ENCODE results near the gene TSHZ2.
"Not testable (repeated sequence)": the region's sequence is repeated elsewhere in the genome, so short reads cannot be mapped to it uniquely, and the experiment has no call there.

The TSHZ2 gene

DNA sequence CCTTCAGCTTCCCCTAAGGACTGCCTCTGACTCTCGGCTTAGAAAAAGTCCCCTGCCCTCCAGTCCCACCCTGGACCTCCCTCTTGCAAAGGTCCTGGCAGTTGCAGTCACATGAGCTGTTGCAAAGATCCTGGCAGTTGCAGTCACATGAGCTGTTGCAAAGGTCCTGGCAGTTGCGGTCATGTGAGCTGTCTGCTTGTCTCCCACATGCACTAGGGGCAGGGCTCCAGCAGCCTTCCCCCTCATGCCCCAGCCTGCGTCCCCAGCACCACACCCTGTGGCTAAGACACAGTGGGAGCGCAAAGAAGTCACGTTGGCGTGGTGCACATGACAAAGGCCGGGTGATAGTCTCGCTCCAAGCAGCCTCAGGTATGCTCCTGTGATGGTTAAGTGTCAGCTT lies 538.5 kb downstream of the TSHZ2 start:
- DNase-seq (ENCODE audit: low read depth), result no peak

DNA sequence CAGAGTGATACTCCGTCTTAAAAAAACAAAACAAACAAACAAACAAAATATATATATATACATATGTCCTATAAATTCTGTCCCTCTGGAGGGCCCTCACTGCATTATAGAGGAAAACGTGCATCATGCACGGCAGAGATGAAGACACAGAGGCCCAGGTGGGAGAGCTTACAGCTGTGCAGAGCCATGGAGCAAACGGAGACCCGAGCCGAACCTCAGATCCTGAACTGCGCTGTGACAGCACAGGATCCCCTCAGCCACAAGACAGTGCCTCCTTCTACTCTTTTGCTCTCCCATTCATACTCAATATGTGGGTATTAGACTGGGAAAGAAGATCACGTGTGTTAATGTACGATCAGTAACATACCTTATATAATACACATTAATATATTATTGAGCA lies 539.9 kb downstream of the TSHZ2 start:
- no peak for DNase-seq (ENCODE audit: low read depth)

DNA sequence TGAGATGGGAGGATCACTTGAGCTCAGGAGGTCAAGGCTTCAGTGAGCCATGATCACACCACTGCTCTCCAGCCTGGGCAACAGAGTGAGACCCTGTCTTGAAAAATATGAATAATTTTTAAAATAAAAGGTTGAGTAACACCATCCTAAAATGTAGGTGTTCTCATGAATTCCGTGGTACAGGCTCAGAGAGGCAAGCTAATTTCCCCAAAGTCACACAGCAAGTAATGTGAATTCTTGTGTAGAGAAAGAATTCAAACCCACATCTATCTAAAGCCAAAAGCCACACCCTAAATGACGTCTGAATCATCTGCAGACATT lies 541.0 kb downstream of the TSHZ2 start:
- no peak for DNase-seq (ENCODE audit: low read depth)

DNA sequence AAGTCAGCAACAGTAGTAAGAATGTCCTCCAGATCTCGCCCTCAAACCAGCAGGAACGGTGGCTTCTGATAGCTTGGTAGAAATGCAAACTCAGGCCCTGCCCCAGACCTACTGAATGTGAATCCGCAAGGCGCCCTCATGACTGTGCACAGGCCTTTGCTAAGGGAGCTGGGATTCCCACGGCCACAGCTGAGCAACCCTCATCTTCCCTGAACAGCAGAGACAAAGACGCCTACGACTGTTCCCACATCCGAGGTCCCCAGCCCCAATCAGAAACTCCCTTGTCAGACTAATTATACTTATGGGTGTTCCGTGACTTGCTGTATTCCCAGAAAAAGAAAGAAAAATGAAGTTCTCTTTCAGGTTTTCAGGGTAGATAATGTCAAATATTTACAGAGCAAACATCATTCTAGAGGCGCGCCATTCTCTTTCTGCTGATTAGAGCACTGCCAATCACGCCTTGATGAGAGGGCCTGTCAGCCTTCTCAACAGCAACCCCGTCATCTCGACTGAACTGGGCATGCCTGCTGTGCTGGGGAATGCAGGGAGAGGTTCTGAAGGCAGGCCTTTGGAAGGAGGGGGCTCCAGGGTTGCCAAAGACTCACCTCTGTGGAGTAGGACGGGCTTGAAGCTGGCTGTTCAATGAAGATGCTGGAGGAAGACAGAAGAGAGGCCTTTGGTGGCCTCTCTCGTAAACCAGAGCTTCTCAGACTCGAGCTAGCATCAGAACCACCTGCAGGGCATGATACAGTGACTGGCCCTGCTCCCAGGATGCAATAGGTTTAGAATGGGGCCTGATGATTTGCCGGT lies 541.5 kb downstream of the TSHZ2 start:
- DNase-seq (ENCODE audit: low read depth), result no peak

DNA sequence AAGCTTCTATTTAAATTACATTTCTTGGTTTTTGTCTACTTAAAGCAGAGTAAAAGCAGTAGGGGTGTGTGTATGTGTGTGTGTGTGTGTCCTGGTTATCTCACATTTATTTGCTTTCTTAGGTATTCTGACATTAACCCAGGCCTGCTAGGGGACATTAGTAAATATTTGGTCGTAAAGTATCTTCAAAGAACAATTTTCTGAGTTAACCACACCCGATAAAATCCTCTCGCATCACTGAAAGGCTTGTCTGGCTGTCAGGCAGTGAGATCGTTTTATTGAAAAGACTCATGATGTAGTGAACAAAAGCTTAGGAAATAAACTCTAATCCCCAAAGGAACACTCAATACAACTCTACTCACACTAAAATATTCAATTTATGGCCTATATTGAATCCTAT lies 543.6 kb downstream of the TSHZ2 start:
- DNase-seq (ENCODE audit: low read depth), result no peak

DNA sequence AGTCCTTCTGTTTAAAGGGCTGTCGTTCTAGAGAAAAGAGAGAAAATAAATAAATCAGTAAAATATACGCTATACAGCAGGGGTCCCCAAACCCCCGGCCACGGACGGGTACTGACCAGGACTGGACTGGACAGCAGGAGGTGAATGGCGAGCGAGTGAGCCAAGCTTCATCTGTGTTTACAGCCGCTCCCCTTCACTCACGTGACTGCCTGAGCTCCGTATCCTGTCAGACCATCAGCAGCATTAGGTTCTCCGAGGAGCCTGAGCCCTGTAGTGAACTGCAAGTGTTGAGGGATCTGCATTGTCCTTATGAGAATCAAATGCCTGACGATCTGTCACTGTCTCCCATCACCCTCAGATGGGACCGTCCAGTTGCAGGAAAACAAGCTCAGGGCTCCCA lies 545.0 kb downstream of the TSHZ2 start:
- no peak for DNase-seq (ENCODE audit: low read depth)

DNA sequence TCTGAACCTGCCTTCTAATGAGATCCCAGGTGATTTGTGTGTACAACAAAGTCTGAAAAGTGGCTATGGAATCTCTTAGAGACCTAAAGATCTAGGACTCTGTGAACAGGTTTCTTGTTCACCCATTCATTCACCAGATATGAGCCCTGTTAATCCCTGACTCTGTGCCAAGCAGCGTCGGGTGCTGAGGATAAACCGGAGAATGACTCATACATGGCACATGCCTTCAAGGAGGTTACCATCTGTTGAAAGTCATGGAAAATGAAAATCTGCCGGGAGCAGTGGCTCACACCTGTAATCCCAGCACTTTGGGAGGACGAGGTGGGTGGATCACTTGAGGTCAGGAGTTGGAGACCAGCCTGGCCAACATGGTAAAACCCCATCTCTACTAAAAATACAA lies 549.3 kb downstream of the TSHZ2 start:
- not testable (repeated sequence) for DNase-seq (ENCODE audit: low read depth)

DNA sequence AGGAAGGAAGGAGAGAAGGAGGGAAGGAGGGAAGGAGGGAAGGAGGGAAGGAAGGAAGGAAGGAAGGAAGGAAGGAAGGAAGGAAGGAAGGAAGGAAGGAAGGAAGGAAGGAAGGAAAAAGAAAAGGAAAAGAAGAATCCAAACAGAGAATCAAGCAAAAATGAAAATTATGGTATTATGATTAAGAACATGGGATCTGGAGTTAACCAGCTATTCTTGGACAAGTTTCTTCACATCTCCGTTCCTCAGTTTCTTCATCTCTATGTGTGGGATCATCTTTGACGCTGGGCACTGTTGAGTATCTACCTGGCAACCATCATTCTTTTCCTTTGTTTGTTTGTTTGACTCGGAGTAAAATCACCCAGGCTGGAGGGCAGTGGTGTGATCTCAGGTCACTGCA lies 549.9 kb downstream of the TSHZ2 start:
- DNase-seq (ENCODE audit: low read depth), result no peak

DNA sequence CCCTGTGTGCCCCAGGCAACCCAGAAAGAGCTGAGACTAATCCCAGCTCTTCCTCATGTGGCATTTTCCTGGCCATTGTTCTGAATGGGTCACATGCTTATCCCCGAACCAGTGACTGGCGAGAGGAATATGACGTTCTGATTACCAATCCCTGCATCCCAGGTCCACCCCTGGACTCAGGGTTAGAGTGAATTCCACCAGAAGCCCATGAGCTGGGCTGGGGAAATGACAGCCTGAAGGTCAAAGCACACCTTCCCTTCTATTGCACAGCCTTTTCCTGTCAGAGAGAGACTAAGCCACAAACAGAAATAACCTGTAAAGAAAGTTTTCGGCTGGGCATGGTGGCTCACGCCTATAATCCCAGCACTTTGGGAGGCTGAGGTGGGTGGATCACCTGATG lies 550.5 kb downstream of the TSHZ2 start:
- no peak for DNase-seq (ENCODE audit: low read depth)

DNA sequence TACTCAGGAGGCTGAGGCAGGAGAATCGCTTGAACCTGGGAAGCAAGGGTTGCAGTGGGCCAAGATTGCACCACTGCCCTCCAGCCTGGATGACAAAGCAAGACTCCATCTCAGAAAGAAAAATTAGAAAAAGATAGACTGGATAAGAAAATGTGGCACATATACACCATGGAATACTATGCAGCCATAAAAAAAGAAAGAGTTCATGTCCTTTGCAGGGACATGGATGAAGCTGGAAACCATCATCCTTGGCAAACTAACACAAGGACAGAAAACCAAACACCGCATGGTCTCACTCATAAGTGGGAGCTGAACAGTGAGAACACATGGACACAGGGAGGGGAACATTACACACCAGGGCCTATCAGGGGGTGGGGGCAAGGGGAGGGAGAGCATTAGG lies 551.5 kb downstream of the TSHZ2 start:
- not testable (repeated sequence) for DNase-seq (ENCODE audit: low read depth)

DNA sequence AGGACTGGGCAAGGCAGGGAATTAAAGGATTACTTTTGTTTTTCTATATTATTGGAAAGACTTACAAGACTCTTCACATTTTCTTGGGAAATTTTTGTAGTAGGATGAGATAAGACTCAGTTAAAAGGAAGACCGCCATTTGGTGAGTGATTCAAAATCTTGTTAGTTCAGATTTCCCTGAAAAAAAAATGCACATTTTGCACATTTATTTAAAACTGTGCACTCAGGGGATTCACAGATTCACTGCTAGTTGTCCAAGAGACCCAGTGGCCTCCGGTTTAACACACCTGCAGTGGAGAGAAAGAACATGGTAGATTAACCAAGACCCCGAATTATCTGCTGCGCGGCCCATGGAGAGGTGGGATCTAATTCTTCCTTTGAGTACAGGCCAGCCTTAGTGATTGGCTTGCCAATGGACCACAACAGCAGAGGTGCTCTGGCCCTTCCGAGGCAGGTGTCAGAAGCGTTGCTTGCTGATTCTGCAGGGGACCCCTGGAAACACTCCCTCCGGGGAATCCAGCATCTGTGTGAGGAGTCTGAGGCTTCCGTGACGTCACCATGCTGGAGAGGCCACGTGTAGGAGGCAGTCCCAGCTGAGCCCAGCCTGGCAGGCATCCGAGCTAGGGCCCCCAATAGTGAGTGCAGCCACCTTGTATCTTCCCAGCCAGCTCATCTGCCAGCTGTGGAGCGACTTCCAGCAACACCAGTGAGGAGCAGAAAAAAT lies 552.6 kb downstream of the TSHZ2 start:
- no peak for DNase-seq (ENCODE audit: low read depth)

DNA sequence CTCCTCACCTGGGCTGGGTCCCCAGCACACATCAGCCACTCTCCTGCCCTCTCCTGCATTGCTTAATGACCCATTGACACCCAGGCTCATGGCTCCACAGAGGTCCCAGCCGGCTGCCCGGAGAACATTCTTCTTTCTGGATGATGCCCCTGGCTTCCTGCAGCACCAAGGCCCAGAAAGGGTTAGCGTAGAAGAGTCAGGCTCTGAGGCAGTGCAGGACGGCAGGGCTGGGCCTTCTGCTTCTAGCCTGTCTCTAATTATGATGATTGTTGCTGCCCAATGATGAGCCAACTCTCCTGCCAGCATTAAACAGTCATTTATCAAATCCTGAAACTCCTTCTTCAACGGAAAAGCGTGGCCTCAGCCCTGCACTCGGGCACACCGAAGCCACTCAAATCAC lies 555.0 kb downstream of the TSHZ2 start:
- DNase-seq (ENCODE audit: low read depth), result no peak

DNA sequence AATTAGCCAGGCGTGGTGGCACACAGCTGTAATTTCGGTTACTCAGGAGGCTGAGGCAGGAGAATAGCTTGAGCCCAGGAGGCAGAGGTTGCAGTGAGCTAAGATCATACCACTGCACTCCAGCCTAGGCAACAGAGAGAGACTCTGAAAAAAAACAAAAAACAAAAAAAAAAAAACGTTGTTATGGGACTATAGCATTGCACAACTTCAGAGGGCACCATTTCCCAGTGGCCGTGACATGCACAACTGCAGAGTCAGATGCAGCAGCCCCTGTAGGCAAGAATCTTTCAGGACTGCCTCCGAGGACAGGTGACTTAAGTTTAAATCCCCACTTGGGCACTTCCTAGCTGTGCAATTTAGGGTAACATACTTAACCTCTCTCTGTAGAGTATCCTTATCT lies 557.5 kb downstream of the TSHZ2 start:
- no peak for DNase-seq (ENCODE audit: low read depth)

DNA sequence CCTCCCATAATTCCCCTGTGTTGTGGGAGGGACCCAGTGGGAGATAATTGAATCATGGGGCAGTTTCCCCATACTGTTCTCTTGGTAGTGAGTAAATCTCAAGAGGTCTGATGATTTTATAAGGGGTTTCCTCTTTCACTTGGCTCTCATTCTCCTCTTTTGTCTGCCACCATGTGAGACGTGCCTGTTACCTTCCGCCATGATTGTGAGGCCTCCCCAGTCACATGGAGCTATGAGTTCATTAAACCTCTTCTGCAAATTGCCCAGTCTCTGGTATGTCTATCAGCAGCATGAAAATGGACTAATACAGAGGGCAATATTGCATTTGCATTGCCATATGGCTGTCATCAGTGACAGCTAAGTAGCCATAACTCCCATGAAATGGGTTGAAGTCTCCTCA lies 558.3 kb downstream of the TSHZ2 start:
- DNase-seq (ENCODE audit: low read depth), result no peak

DNA sequence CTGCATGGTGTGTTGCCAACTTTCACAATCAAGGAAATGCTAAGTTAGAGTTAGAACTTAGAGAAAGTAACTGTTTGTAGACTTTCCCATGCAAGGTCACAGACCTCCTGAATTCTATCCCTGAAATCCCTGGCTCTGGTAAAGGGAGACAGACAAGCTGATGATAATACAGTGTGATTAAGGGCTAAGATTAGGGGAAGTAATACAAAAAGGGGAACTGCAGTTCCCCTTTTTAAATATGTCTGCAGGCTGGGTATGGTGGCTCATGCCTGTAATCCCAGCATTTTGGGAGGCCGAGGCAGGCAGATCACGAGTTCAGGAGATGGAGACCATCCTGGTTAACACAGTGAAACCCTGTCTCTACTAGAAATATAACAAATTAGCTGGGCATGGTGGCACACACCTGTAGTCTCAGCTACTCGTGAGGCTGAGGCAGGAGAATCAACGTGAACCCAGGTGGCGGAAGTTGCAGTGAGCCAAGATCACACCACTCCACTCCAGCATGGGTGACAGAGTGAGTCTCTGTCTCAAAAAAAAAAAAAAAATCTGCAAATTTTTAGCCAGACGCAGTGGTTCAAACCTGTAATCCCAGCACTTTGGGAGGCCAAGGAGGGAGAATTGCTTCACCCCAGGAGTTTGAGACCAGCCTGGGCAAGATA lies 560.6 kb downstream of the TSHZ2 start:
- DNase-seq (ENCODE audit: low read depth), result not testable (repeated sequence)

DNA sequence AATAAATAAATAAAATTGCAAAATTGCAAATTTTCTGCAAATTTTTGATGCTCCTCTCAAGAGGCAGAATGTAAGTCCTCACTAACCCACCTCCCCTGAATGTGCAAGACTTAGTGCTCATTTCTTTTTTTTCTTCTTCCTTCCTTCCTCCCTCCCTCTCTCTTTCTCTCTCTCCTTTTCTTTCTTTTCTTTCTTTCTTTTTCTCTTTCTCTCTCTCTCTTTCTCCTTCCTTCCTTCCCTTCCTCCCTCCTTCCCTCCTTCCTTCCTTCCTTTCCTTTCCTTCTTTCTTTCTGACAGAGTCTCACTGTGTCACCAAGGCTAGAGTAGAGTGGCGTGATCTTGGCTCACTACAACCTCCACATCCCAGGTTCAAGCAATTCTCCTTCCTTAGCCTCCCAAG lies 561.3 kb downstream of the TSHZ2 start:
- no peak for DNase-seq (ENCODE audit: low read depth)

DNA sequence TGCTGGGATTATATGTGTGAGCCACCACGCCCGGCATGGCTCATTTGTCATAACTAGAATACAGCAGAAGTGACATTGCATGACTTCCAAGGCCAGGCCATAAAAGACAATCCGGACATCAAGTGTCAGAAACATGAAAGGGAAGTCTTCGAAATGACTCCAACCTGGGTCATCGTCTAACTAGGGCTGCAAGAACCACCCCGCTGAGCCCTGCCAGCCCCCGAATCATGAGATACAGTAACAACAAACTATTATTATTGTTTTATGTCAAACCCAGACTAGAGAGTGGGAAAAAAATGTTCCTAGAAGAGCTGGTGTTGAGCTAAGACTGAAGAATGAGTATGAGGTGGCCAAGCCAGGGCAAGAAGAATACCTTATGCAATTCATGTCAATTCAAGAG lies 561.9 kb downstream of the TSHZ2 start:
- DNase-seq (ENCODE audit: low read depth), result no peak

DNA sequence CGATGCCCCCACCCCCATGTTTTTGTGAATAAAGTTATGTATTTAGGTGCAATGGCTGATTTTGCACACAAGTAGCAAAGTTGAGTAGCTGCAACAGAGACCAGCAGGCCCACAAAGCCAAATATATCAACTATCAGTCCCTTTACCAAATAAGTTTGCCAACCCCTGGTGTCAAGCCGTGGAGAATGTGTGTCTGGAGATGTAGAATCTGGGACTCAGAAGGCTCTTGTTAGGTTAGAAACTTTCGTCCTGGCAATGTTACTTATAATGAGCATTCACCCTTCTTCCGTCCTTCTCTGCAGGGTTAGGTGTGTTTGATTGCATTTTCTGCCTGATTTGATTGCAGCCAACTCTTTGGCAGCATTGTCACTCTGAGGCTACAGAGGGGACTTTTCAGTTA lies 563.7 kb downstream of the TSHZ2 start:
- DNase-seq (ENCODE audit: low read depth), result no peak

DNA sequence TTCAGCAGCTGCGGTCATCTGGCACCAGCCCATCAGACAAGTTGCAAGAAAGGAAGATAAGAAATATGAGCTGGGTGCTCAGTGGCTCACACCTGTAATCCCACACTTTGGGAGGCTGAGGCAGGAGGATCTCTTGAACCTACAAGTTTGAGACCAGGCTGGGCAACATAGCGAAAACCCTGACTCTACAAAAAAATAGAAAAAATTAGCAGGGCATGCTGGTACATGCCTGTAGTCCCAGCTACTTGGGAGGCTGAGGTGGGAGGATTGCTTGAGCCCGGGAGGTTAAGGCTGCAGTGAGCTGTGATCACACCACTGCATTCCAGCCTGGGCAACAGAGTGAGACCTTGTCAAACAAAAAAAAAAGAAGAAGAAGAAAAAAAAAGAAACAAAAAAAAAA lies 564.2 kb downstream of the TSHZ2 start:
- DNase-seq (ENCODE audit: low read depth), result not testable (repeated sequence)

DNA sequence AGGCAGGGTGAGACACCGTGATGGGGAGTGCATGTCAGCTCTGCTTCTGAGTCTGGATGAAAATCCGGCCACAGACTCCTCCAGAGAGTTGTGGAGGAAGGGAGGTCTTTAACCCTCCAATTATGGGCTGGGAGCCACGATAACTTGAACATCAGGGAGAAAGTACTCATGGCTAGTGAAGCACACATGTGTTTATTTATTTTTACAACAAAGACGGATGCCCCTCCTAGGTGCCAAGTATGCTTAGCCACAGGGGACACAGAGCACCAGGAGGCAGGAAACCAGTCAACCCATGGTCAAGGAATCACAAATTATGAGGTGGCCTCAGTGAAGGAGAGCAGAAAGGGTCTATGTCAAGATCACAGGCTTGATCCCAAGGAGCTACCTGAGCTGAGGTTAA lies 567.4 kb downstream of the TSHZ2 start:
- DNase-seq (ENCODE audit: low read depth), result no peak

Data from activated T-cell treated with anti-CD3 and anti-CD28 coated beads for 24 hours (primary cell).